MM.1S (cell line): ENCODE measurements around the gene SLC25A24.
"Not testable (repeated sequence)": the region's sequence is repeated elsewhere in the genome, so short reads cannot be mapped to it uniquely, and the experiment has no call there.

Source experiments
- EZH2 ChIP-seq: fragments of 300-600 bp; sonication (generic); optimal IDR thresholded peaks from 2 replicates; pipeline ENCODE3; 2017; ENCODE audit warnings: low read depth, mild to moderate bottlenecking, antibody characterized with exemption, low read length, mixed read lengths
- EZH2phosphoT487 ChIP-seq: fragments of 300-600 bp; sonication (generic); IDR thresholded peaks from 2 replicates; pipeline ENCODE4 v1.6.1; 2018; ENCODE audit warnings: antibody characterized with exemption, low read length
- TF ChIP-seq, protein P1 (sequence below): fragments of 300-600 bp; sonication (generic); IDR thresholded peaks from 2 replicates; pipeline ENCODE4 v1.5.1; 2016; ENCODE audit warnings: antibody characterized with exemption, low read length, mixed read lengths

DNA sequence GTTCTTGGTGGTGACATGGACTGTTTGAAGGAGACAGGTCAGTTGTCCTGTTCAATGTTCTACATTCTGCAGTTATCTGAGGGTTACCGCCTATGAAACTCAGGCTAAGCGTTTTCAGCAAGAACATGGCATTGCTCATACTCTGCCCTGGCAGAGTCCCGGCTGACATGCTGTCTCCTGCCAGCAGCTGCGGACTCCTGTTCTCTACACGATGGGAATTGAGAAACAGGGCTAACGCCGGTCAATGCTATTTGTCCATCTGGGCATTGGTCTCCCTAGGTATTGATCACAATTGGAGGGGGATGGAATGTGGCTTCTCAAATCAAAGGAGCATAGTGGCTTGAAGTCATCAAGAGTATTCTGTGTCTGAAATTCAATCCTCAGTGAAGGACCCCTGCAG lies 23.1 kb upstream of the SLC25A24 start:
- TF ChIP-seq, protein P1, sequence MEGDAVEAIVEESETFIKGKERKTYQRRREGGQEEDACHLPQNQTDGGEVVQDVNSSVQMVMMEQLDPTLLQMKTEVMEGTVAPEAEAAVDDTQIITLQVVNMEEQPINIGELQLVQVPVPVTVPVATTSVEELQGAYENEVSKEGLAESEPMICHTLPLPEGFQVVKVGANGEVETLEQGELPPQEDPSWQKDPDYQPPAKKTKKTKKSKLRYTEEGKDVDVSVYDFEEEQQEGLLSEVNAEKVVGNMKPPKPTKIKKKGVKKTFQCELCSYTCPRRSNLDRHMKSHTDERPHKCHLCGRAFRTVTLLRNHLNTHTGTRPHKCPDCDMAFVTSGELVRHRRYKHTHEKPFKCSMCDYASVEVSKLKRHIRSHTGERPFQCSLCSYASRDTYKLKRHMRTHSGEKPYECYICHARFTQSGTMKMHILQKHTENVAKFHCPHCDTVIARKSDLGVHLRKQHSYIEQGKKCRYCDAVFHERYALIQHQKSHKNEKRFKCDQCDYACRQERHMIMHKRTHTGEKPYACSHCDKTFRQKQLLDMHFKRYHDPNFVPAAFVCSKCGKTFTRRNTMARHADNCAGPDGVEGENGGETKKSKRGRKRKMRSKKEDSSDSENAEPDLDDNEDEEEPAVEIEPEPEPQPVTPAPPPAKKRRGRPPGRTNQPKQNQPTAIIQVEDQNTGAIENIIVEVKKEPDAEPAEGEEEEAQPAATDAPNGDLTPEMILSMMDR, result not testable (repeated sequence)
- TF ChIP-seq EZH2phosphoT487, EZH2: not testable (repeated sequence)
